ENCODE measurements around the gene CSPG4.
"Not testable (repeated sequence)": the region's sequence is repeated elsewhere in the genome, so short reads cannot be mapped to it uniquely, and the experiment has no call there.

The CSPG4 gene

DNA sequence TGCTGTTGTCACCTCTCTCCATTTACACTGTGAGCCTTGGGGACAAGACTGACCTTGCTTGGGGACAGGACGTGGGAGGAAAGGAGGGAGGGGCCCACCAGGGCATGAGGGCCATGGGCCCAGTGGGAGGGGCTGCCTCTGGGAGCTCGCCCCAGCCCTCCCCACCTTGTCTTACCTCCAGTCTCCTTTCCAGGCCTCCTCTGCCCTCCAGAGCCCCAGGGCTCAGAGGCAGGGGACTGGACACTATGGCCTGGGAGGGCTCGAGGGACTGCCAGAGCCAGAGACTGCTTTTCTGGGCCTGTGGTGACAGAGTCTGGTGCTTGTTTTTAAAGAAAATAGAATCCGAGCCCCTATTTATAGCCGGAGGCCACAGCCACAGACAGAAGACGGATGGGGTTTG, 10.2 kb downstream of the CSPG4 start:
- Histone ChIP-seq H3K27ac (peak overlapping the region; percentile 94), H3K4me1 (peaks cover 87% of the 10 kb centered on the region), H4K20me1 (no peaks in the 10 kb centered on the region), H3K27me3 (no peaks in the 10 kb centered on the region), H3K4me3 (peak overlapping the region; percentile 62), H3K36me3 (no peaks in the 10 kb centered on the region), H3K4me2 (peak overlapping the region; percentile 100), H3K9ac (peak overlapping the region; percentile 79), H3K9me3 (no peaks in the 10 kb centered on the region)
- no peak for TF ChIP-seq Cebpa-rat (IDR thresholded peaks at IDR 0.05)

DNA sequence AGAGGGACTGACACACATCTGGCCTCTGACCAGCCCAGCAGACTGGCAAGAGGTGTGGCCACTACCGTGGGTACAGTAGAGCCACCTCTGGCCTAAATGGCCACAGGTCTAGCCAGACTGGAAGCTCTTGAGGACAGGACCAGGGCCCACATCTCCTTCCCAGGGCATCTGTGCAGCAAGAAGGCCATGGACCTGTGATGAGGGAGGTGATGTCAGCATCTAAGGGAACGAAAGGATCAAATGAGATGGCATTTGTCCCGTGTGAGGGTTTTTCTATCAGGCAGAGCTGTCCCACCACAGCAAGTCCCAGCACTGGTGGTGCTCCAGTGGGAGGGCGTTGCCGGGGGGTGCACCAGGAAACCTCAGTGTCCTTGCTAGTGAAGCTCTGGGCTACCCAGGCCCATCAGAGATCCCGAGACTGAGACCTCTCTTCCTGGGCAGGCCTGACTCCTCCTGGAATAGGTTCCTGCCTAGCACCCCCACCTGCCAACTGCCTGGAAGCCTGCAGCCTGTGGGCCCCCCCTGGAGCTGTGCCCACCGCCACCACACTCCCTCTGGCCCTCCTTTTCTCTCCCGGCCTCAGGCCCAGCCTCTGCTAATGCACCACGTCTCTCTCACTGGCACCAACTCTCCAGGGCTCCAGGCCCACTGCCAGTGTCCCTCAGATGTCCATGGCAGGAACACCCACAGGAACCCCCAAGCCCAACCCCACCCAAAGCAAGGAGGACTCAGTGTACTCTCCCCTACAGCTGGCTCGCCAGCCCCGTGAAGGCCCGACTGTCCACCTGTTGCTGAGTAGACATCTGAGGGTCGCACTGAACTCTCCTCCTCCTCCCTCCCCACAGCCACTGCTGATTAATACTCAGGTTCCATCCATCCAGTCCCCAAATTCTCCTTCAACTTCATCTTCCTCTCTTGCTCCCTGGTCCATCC, 11.3 kb downstream of the CSPG4 start:
- peak overlapping the region; percentile 62 for H3K4me3 ChIP-seq
- H3K9me3 ChIP-seq = not testable (repeated sequence)

DNA sequence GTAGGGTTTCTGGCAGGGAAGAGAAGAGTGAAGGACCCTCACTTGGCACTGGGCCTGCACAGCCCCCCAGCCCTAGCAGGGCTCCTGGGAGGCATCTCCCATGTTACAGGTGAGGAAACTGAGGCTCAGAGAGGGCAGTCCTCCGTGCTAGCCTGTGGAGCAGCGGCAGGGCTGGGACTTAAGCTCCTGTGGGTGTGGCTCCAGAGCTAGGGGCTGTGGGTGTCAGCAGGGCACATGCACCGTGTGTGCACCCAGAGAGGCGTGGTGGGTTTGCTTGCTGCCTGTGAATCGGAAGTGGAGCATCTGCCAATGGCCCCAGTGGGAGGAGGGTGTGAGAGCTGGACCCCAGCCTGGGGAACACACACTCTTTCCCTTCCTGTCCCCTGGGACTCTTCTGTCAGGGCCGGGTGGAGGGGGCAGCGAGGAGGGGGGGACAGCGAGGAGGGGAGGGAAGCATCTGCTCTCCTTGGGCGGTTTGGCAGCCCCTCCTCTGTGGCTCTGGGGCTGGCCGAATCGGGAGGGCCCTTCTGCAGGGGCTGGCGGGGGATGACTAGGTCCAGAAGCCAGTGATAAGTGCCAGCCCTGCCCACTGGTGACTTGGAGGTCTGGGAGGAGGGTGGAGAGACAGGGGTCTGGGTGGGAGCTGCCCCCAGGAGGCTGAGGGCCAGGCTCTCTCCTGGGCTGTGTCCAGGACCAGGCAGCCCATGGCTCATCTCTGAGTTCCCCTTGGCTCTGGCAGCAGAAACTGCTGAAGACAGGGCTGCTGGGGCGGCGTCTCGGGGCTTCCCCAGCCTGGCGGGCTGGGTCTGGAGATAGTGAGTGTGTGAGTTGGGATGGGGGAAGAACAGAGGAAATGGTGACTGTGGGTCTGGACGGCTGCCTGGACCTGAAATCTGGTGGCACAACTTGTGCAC, 12.4 kb downstream of the CSPG4 start:
- peak overlapping the region; percentile 100 for H3K4me2 ChIP-seq
- peak overlapping the region; percentile 53 for H3K4me3 ChIP-seq
- peak overlapping the region; percentile 94 for H3K27ac ChIP-seq
- H4K20me1 ChIP-seq, H3K27me3 ChIP-seq, H3K36me3 ChIP-seq, H3K9me3 ChIP-seq: not testable (repeated sequence)
- H3K9ac ChIP-seq = peak overlapping the region; percentile 79
- H3K4me1 ChIP-seq = peaks cover 87% of the 10 kb centered on the region

More for the DNA sequence above, 11.3 kb downstream of the CSPG4 start:
- not testable (repeated sequence) for H3K27me3 ChIP-seq, H4K20me1 ChIP-seq, H3K36me3 ChIP-seq
- Histone ChIP-seq H3K4me2 (peak overlapping the region; percentile 100), H3K9ac (peak overlapping the region; percentile 79), H3K4me1 (peaks cover 87% of the 10 kb centered on the region), H3K27ac (peak overlapping the region; percentile 94)

GRCh38 chr15:75699517-75699916, 13.1 kb downstream of the CSPG4 start:
- peak overlapping the region; percentile 74 for H3K27ac ChIP-seq
- not testable (repeated sequence) for H3K27me3 ChIP-seq, H4K20me1 ChIP-seq, H3K36me3 ChIP-seq, H3K9me3 ChIP-seq
- peak overlapping the region; percentile 71 for H3K9ac ChIP-seq
- H3K4me3 ChIP-seq = peak overlapping the region; percentile 49
- peaks cover 87% of the 10 kb centered on the region for H3K4me1 ChIP-seq
- peak overlapping the region; percentile 94 for H3K4me2 ChIP-seq

- not testable (repeated sequence) for H3K36me3 ChIP-seq, H3K27me3 ChIP-seq, H3K27ac ChIP-seq, H4K20me1 ChIP-seq, H3K9me3 ChIP-seq, H3K9ac ChIP-seq, H3K4me3 ChIP-seq
- peaks cover 91% of the 10 kb centered on the region for H3K4me1 ChIP-seq
- peak overlapping the region; percentile 94 for H3K4me2 ChIP-seq
Observed at GRCh38 chr15:75697974-75698747, 14.5 kb downstream of the CSPG4 start.

DNA sequence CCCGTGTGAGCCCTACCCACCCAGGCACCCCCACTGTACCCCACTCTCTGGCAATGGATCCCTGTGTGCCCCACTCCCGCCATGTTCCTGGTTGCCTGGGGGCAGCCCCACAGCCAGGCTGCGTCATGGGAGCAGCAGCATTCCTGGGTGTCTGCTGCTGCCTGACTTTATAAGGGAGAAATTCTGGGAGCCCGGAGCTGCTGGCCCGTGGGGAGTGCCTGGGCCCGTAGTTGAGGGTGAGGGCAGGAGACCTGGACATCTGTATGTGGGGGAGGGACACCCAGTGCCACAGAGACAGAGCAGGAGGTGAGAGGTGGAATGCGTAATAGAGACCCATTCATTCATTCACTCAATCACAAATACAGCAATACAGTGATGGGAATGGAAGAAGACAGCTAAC, 15.1 kb downstream of the CSPG4 start:
- Histone ChIP-seq H3K27me3 (no peaks in the 10 kb centered on the region), H3K27ac (0 out of 2 replicates have a peak overlapping the region, but pooled peaks have one; percentile 84), H4K20me1 (no peaks in the 10 kb centered on the region), H3K9ac (peak overlapping the region; percentile 34; the same call in 1 of the 2 replicates), H3K9me3 (no peaks in the 10 kb centered on the region), H3K36me3 (no peaks in the 10 kb centered on the region), H3K4me2 (peak overlapping the region; percentile 94), H3K4me1 (peaks cover 96% of the 10 kb centered on the region), H3K4me3 (no peak overlapping the region)
- no peak for TF ChIP-seq Cebpa-rat (IDR thresholded peaks at IDR 0.05)

DNA sequence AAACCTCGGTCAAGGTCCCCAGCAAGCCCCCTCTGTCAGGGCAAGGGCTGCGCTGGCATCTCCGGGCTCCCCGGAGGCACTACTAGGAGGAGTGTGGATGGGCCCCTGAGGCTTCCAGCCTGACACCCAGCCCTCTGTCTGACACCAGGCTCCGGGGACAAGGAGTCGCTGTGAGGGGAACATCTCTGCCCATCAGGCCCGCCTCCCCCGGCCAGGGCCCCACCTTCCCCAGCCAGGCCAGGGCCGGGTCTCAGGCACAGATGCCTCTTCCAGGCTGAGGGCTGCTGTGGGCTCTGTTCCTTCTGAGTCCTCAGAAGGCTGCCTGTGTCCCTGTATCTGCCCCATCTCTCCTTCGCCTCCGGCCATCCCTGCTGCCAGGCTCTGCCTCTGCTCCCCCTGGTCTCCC, 15.8 kb downstream of the CSPG4 start:
- Histone ChIP-seq H3K27me3 (no peaks in the 10 kb centered on the region), H3K4me3 (no peak overlapping the region), H3K27ac (peak overlapping the region; percentile 84), H3K36me3 (no peaks in the 10 kb centered on the region), H3K9ac (peak overlapping the region; percentile 34), H4K20me1 (no peaks in the 10 kb centered on the region), H3K9me3 (no peaks in the 10 kb centered on the region), H3K4me1 (peaks cover 96% of the 10 kb centered on the region), H3K4me2 (peak overlapping the region; percentile 94)
- TF ChIP-seq Cebpa-rat (IDR thresholded peaks at IDR 0.05) = no peak

GRCh38 chr15:75696311-75696720, 16.3 kb downstream of the CSPG4 start:
- peaks cover 96% of the 10 kb centered on the region for H3K4me1 ChIP-seq
- peak overlapping the region; percentile 34; the same call in 1 of the 2 replicates for H3K9ac ChIP-seq
- no peaks in the 10 kb centered on the region for H4K20me1 ChIP-seq
- peak overlapping the region; percentile 94 for H3K4me2 ChIP-seq
- H3K27me3 ChIP-seq = no peaks in the 10 kb centered on the region
- H3K9me3 ChIP-seq = no peaks in the 10 kb centered on the region
- no peak overlapping the region for H3K4me3 ChIP-seq
- TF ChIP-seq Cebpa-rat (IDR thresholded peaks at IDR 0.05) = no peak
- H3K27ac ChIP-seq = peak overlapping the region; percentile 84
- no peaks in the 10 kb centered on the region for H3K36me3 ChIP-seq

- peak overlapping the region; percentile 84 for H3K27ac ChIP-seq
- peaks cover 96% of the 10 kb centered on the region for H3K4me1 ChIP-seq
- no peaks in the 10 kb centered on the region for H3K36me3 ChIP-seq
- peak overlapping the region; percentile 68; the same call in 1 of the 2 replicates for H3K9ac ChIP-seq
- H3K4me3 ChIP-seq = 0 out of 2 replicates have a peak overlapping the region, but pooled peaks have one; percentile 0
- H3K4me2 ChIP-seq = peak overlapping the region; percentile 94
- H4K20me1 ChIP-seq = no peaks in the 10 kb centered on the region
- H3K27me3 ChIP-seq = no peaks in the 10 kb centered on the region
- TF ChIP-seq Cebpa-rat (IDR thresholded peaks at IDR 0.05) = no peak
- no peaks in the 10 kb centered on the region for H3K9me3 ChIP-seq
Observed at GRCh38 chr15:75695634-75696310, 16.9 kb downstream of the CSPG4 start.
